HepG2 (cell line): ENCODE measurements around the gene TECRL. TPM values are rescaled to one million over a fixed set of nuclear protein-coding genes. Genes with fewer than 3 reads are reported as not detected.
A peak's percentile ranks its signal among the peaks of the same experiment; 100 is the strongest.

Source experiments
- ATAC-seq: fragments of 200-7000 bp; cut with Tn5 transposase; 3 replicates; pipeline ENCODE4 v1.9.1; 2020; ENCODE audit warnings: mild to moderate bottlenecking, moderate library complexity
- BruUV-seq: library from RNA; stranded (reverse); fragments of 400-500 nt; replicated peaks from 2 replicates; lab custom pipeline; 2021; lab: Mats Ljungman, UMichigan
- CTCF ChIA-PET: fragments of 300-600 bp; formaldehyde crosslinking; extraction: SDS; loops from one replicate; lab custom pipeline; 2021; ENCODE audit warnings: low total read pairs, inconsistent platforms, low intra/inter-chr PET ratio; lab: Yijun Ruan, JAX
- POLR2A ChIA-PET: fragments of 350-600 bp; sonication (Branson Sonifier 250); formaldehyde crosslinking; loops from one replicate; lab custom pipeline; 2020; ENCODE audit warnings: antibody characterized with exemption, inconsistent platforms; lab: Yijun Ruan, JAX
- DNase-seq: peaks from one replicate; pipeline ENCODE4 v3.0.0-alpha.2; 2015; ENCODE audit warnings: low spot score
- FAIRE-seq: peaks from 3 replicates; lab custom pipeline; 2011; peaks lifted over from hg19 to GRCh38; lab: Jason Lieb, UNC
- H2AFZ ChIP-seq: one replicate; pipeline ENCODE4 v1.6.1; 2011; ENCODE audit warnings: low read length, inconsistent platforms
- H3K27ac ChIP-seq: fragments of 300-600 bp; 3 replicates; pipeline ENCODE4 v1.8.0; 2011; ENCODE audit warnings: mixed run types, mild to moderate bottlenecking, mixed read lengths, low read length, inconsistent platforms; ENCODE audit not compliant: insufficient read depth; ENCODE audit errors: extremely low read length
- H3K27me3 ChIP-seq, 2 experiments: fragments of 200-600 bp in 1 of 2; 2 replicates in 1 of 2; 3 replicates in 1 of 2; pipeline versions ENCODE4 v1.6.0 to v1.8.0; 2011; ENCODE audit warnings: low read length in 2 of 2, mild to moderate bottlenecking in 2 of 2, moderate library complexity in 2 of 2, inconsistent platforms in 1 of 2; ENCODE audit not compliant: insufficient read depth in 2 of 2, control insufficient read depth in 1 of 2
- H3K36me3 ChIP-seq, 2 experiments: fragments of 200-600 bp in 1 of 2; replicated peaks in 1 of 2; 2 replicates in 1 of 2; 3 replicates in 1 of 2; pipeline versions ENCODE4 v1.5.1 to v1.8.0; 2011; ENCODE audit warnings: low read length in 2 of 2, inconsistent platforms in 1 of 2; ENCODE audit not compliant: insufficient read depth in 2 of 2, control insufficient read depth in 1 of 2
- H3K4me1 ChIP-seq: 2 replicates; pipeline ENCODE4 v1.5.1; 2012; ENCODE audit warnings: low read length, inconsistent platforms; ENCODE audit not compliant: insufficient read depth
- H3K4me2 ChIP-seq: 2 replicates; pipeline ENCODE4 v1.6.0; 2011; ENCODE audit warnings: low read depth, low read length, inconsistent platforms
- H3K4me3 ChIP-seq, 3 experiments: fragments of 200-600 bp in 1 of 3; sonication (generic), shearing (Covaris generic) in 1 of 3; replicated peaks in 1 of 3; 2 replicates each; pipeline ENCODE4 v1.5.1; 2011 to 2016; ENCODE audit warnings: low read length in 3 of 3, inconsistent platforms in 2 of 3, low read depth in 2 of 3, mild to moderate bottlenecking in 2 of 3, control low read depth in 1 of 3, mixed read lengths in 1 of 3; ENCODE audit not compliant: insufficient read depth in 1 of 3
- H3K79me2 ChIP-seq: one replicate; pipeline ENCODE4 v1.6.1; 2011; ENCODE audit warnings: low read length, inconsistent platforms; ENCODE audit not compliant: insufficient read depth
- H3K9ac ChIP-seq: 2 replicates; pipeline ENCODE4 v1.6.0; 2011; ENCODE audit warnings: mild to moderate bottlenecking, low read depth, low read length, inconsistent platforms; ENCODE audit not compliant: insufficient read depth
- H3K9me3 ChIP-seq: 2 replicates; pipeline ENCODE4 v1.5.1; 2012; ENCODE audit warnings: mild to moderate bottlenecking, low read length
- H4K20me1 ChIP-seq: 2 replicates; pipeline ENCODE4 v1.6.0; 2011; ENCODE audit warnings: inconsistent platforms, mild to moderate bottlenecking, low read length, moderate library complexity; ENCODE audit not compliant: insufficient read depth
- GABPA ChIP-seq, 2 experiments: IDR thresholded peaks; 2 replicates each; pipeline ENCODE4 v1.6.1; 2011 to 2016; ENCODE audit warnings: low read depth in 2 of 2, low read length in 1 of 2, missing biosample characterization in 1 of 2, missing genetic modification characterization in 1 of 2
- IRF2 ChIP-seq: IDR thresholded peaks from 2 replicates; pipeline ENCODE4 v1.6.1; 2018; ENCODE audit warnings: missing genetic modification reagents, missing compliant biosample characterization
- NRL ChIP-seq: sonication (generic); formaldehyde crosslinking; IDR thresholded peaks from 2 replicates; pipeline ENCODE4 v1.5.0; 2020; ENCODE audit warnings: missing genetic modification reagents, mild to moderate bottlenecking, moderate library complexity, borderline replicate concordance
- ONECUT2 ChIP-seq: sonication (generic); formaldehyde crosslinking; IDR thresholded peaks from 2 replicates; pipeline ENCODE4 v1.4.0; 2020; ENCODE audit warnings: missing genetic modification reagents
- RBM39 ChIP-seq: fragments of 200-400 bp; formaldehyde crosslinking; IDR thresholded peaks from one replicate; pipeline ENCODE4 v1.6.1; 2018; ENCODE audit warnings: antibody characterized with exemption, mild to moderate bottlenecking, low read depth, low read length; ENCODE audit not compliant: poor library complexity, severe bottlenecking
- RNF2 ChIP-seq: fragments of 450-650 bp; conservative IDR thresholded peaks from 2 replicates; pipeline ENCODE4 v1.6.1; 2016; ENCODE audit warnings: low read depth
- SALL2 ChIP-seq: sonication (generic); formaldehyde crosslinking; IDR thresholded peaks from 2 replicates; pipeline ENCODE4 v1.8.1; 2023; ENCODE audit warnings: mild to moderate bottlenecking, missing genetic modification reagents, inconsistent platforms
- ZMYM4 ChIP-seq: sonication (generic); formaldehyde crosslinking; IDR thresholded peaks from 2 replicates; pipeline ENCODE4 v1.8.1; 2023; ENCODE audit warnings: mild to moderate bottlenecking, missing genetic modification reagents
- WGBS: methylation state at CpG from one replicate; pipeline ENCODE4 v1.1.6; 2017; ENCODE audit warnings: low lambda C conversion rate; 5-methylcytosine and 5-hydroxymethylcytosine counted together
- in situ Hi-C: cut with HindIII; loops from 2 replicates; pipeline ENCODE4 v1.10.0; 2017; ENCODE audit warnings: low pct_unique_long_range_greater_than_20kb; ENCODE audit not compliant: extremely low pct_ligation_motif_present
- intact Hi-C: fragments of 100-400 bp; cut with micrococcal nuclease; formaldehyde crosslinking; loops from one replicate; pipeline ENCODE4 v1.10.0; 2022; ENCODE audit not compliant: unreplicated experiment
- polyA plus RNA-seq, 8 experiments: library from polyadenylated mRNA; depleted of rRNA in 3 of 8; stranded (reverse) in 7 of 8; unstranded in 1 of 8; fragments of >200 nt; fragmentation: Illumina TruSeq in 4 of 8; extraction: Trizol in 4 of 8; gene quantifications; 2 replicates each; pipeline versions ENCODE4 v1.2.1 to v1.2.3, GENCODE V29; 2011 to 2016; ENCODE audit warnings: low read depth in 4 of 8, missing spikeins in 1 of 8, mixed read lengths in 1 of 8; ENCODE audit not compliant: insufficient read depth in 1 of 8
- total RNA-seq, 5 experiments: library from RNA; depleted of rRNA; stranded (reverse); fragments of >200 nt; fragmentation: Illumina TruSeq; extraction: Trizol; gene quantifications; 2 replicates each; pipeline ENCODE4 v1.2.3, GENCODE V29; 2016; ENCODE audit warnings: low read depth in 1 of 5
- TF ChIP-seq, protein P1 (sequence below): sonication (generic); formaldehyde crosslinking; IDR thresholded peaks from 2 replicates; pipeline ENCODE4 v1.4.0; 2020; ENCODE audit warnings: missing genetic modification reagents
- TF ChIP-seq, protein P2 (sequence below): sonication (generic); formaldehyde crosslinking; IDR thresholded peaks from 2 replicates; pipeline ENCODE4 v1.5.0; 2020; ENCODE audit warnings: missing genetic modification reagents
- TF ChIP-seq, protein P3 (sequence below): sonication (generic); formaldehyde crosslinking; IDR thresholded peaks from 2 replicates; pipeline ENCODE4 v1.9.0; 2021; ENCODE audit warnings: missing genetic modification reagents, mild to moderate bottlenecking, borderline replicate concordance
- TF ChIP-seq, protein P4 (sequence below): sonication (generic); formaldehyde crosslinking; IDR thresholded peaks from 2 replicates; pipeline ENCODE4 v1.5.0; 2020; ENCODE audit warnings: mild to moderate bottlenecking, missing genetic modification reagents, moderate library complexity

Gene TECRL
- total and polyA plus RNA-seq, 2 of the 13 experiments (the other 11 are each of a cell fraction or from before 2014, with no cell fraction given): not detected

DNA sequence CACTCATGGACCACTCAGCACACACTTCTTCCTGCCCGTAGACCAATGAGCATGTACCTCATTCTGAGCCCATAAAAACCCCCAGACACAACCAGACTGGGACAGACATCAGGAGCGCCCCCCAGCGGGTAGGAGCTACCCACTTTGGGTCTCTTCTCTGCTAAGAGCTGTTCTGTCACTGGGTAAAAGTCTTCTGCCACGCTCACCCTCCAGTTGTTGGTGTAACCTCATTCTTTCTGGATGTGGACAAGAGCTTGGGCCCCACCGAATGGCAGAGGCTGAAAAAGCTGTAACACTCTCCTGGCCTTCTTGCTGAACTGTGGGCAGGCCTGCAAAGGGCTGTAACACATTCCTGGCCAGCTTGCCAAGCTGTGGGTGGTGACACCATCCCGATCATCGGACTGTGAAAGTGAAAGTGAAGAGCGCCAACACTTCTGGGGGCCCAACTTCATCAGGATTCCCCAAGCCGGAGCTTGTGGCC lies 137.6 kb downstream of the TECRL start:
- H3K4me1 ChIP-seq: no peaks in the 10 kb centered on the region
- H3K36me3 ChIP-seq: no peaks in the 10 kb centered on the region
- DNase-seq (peak; percentile 31), ATAC-seq (peak; percentile 97), FAIRE-seq (no peak)
- no peaks in the 10 kb centered on the region for H3K79me2 ChIP-seq
- CTCF ChIA-PET: no interaction called here
- H3K27ac ChIP-seq: no peak overlapping the region
- no peaks in the 10 kb centered on the region for H3K27me3 ChIP-seq
- intact Hi-C loops (no loop called here), in situ Hi-C loops (no loop called here)
- peak overlapping the region; percentile 43 to 61 (median 51) for H3K4me3 ChIP-seq
- BruUV-seq: no TSS peak
- WGBS: 9% methylated on average over 4 of the region's 9 CpGs
- POLR2A ChIA-PET: no interaction called here
- no peaks in the 10 kb centered on the region for H4K20me1 ChIP-seq
- H3K4me2 ChIP-seq: peak overlapping the region; percentile 69
- H2AFZ ChIP-seq: peak overlapping the region; percentile 45
- H3K9me3 ChIP-seq: no peaks in the 10 kb centered on the region
- peak overlapping the region; percentile 20; the same call in 1 of the 2 replicates for H3K9ac ChIP-seq
- TF ChIP-seq SALL2 (no peak), RNF2 (0 out of 2 replicates have a peak, but pooled peaks have one; percentile 39), ONECUT2 (CRISPR knock-in tag) (no peak), RBM39 (no peak), ZMYM4 (peak; percentile 38; the same call in 1 of the 2 replicates), NRL (CRISPR knock-in tag) (peak; percentile 20; the same call in 1 of the 2 replicates), GABPA (IDR thresholded peaks at IDR 0.05; ENCODE audit: low read depth, low read length) (no peak), GABPA (CRISPR knock-in tag; IDR thresholded peaks at IDR 0.05; ENCODE audit: low read depth) (0 out of 2 replicates have a peak, but pooled peaks have one; percentile 16), IRF2 (CRISPR knock-in tag) (peak; percentile 42; the same call in 1 of the 2 replicates)
- TF ChIP-seq, protein P1, sequence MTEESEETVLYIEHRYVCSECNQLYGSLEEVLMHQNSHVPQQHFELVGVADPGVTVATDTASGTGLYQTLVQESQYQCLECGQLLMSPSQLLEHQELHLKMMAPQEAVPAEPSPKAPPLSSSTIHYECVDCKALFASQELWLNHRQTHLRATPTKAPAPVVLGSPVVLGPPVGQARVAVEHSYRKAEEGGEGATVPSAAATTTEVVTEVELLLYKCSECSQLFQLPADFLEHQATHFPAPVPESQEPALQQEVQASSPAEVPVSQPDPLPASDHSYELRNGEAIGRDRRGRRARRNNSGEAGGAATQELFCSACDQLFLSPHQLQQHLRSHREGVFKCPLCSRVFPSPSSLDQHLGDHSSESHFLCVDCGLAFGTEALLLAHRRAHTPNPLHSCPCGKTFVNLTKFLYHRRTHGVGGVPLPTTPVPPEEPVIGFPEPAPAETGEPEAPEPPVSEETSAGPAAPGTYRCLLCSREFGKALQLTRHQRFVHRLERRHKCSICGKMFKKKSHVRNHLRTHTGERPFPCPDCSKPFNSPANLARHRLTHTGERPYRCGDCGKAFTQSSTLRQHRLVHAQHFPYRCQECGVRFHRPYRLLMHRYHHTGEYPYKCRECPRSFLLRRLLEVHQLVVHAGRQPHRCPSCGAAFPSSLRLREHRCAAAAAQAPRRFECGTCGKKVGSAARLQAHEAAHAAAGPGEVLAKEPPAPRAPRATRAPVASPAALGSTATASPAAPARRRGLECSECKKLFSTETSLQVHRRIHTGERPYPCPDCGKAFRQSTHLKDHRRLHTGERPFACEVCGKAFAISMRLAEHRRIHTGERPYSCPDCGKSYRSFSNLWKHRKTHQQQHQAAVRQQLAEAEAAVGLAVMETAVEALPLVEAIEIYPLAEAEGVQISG (CRISPR knock-in tag): peak; percentile 73
- TF ChIP-seq, protein P2, sequence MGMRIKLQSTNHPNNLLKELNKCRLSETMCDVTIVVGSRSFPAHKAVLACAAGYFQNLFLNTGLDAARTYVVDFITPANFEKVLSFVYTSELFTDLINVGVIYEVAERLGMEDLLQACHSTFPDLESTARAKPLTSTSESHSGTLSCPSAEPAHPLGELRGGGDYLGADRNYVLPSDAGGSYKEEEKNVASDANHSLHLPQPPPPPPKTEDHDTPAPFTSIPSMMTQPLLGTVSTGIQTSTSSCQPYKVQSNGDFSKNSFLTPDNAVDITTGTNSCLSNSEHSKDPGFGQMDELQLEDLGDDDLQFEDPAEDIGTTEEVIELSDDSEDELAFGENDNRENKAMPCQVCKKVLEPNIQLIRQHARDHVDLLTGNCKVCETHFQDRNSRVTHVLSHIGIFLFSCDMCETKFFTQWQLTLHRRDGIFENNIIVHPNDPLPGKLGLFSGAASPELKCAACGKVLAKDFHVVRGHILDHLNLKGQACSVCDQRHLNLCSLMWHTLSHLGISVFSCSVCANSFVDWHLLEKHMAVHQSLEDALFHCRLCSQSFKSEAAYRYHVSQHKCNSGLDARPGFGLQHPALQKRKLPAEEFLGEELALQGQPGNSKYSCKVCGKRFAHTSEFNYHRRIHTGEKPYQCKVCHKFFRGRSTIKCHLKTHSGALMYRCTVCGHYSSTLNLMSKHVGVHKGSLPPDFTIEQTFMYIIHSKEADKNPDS (CRISPR knock-in tag): no peak
- TF ChIP-seq, protein P3, sequence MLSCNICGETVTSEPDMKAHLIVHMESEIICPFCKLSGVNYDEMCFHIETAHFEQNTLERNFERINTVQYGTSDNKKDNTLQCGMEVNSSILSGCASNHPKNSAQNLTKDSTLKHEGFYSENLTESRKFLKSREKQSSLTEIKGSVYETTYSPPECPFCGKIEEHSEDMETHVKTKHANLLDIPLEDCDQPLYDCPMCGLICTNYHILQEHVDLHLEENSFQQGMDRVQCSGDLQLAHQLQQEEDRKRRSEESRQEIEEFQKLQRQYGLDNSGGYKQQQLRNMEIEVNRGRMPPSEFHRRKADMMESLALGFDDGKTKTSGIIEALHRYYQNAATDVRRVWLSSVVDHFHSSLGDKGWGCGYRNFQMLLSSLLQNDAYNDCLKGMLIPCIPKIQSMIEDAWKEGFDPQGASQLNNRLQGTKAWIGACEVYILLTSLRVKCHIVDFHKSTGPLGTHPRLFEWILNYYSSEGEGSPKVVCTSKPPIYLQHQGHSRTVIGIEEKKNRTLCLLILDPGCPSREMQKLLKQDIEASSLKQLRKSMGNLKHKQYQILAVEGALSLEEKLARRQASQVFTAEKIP (CRISPR knock-in tag): no peak
- TF ChIP-seq, protein P4, sequence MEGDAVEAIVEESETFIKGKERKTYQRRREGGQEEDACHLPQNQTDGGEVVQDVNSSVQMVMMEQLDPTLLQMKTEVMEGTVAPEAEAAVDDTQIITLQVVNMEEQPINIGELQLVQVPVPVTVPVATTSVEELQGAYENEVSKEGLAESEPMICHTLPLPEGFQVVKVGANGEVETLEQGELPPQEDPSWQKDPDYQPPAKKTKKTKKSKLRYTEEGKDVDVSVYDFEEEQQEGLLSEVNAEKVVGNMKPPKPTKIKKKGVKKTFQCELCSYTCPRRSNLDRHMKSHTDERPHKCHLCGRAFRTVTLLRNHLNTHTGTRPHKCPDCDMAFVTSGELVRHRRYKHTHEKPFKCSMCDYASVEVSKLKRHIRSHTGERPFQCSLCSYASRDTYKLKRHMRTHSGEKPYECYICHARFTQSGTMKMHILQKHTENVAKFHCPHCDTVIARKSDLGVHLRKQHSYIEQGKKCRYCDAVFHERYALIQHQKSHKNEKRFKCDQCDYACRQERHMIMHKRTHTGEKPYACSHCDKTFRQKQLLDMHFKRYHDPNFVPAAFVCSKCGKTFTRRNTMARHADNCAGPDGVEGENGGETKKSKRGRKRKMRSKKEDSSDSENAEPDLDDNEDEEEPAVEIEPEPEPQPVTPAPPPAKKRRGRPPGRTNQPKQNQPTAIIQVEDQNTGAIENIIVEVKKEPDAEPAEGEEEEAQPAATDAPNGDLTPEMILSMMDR: peak; percentile 51
